GM18511 (cell line): ENCODE results near the gene GPD1.

Source experiments
- ATAC-seq: cut with Tn5 transposase; IDR thresholded peaks from one replicate; pipeline ENCODE4 v1.9.1; 2021; ENCODE audit warnings: mild to moderate bottlenecking, moderate library complexity; ENCODE audit not compliant: unreplicated experiment

GPD1 gene

GRCh38 chr12:50103767-50104321 is at the start of gene GPD1:
GPD1 (plus strand) TSS chr12:50104008; CDS start chr12:50104051, 43 bp downstream.
- ATAC-seq: no peak

DNA sequence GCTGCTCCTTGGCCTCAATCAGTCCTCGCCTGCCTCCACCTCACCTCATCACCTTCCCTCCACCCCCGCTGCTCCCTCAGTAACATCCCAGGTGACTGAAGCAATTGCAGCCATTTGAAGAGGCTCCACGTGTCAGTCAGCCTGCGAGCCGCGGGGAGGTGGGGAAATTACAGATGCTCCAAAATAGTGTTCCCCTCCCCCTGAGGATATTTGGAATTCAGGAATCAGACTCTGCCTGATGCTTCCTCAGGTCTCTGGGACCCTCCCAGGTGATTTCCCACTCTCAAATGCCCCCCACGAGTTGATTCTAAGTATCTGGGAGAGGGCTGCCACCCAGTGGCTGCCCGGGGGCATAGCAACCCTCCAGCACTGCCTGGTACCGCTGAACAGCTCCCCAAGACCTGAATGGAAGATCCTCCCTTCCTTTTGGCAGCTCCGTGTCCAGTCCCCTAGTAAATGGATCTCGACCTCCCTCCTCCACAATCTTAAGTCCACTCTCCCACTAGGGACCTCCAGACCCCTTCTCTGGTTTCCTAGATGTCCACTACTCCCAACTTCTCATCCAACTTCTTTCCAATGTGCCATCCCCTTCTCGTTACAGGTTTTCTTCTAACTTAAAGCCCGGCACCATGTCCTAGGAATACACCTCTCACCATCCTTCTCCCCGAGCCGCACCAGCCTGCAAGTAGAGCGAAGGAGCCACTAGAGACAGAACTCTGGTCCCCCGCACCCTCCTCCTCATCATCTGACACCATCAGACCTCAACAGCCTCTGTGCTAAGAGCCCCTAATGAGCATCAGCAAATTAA is 47.8 kb upstream of the GPD1 start:
- no peak for ATAC-seq

DNA sequence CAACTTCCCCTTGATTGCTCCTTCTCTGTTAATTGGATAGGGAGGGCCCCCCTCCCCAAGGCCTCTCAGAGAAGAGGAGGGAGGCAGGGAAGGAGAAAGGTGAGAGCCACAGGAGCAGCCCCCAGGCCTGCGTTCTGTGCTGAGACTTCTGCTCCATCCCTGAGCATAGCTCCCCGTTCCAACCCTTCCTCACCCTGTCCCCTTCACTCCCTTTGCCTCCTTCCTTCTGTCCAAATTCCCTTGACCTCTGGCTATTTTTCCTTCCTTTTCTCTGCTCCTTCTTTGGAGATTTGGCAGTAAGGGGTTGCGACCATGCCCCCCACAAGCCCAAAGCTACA is 47.2 kb upstream of the GPD1 start:
- ATAC-seq: no peak

- no peak for ATAC-seq
Measured at GRCh38 chr12:50057000-50057841, 46.6 kb upstream of the GPD1 start, which contains the start of gene ASIC1. ASIC1 (plus strand) TSS chr12:50057596; CDS start chr12:50058767, 1,171 bp downstream.

DNA sequence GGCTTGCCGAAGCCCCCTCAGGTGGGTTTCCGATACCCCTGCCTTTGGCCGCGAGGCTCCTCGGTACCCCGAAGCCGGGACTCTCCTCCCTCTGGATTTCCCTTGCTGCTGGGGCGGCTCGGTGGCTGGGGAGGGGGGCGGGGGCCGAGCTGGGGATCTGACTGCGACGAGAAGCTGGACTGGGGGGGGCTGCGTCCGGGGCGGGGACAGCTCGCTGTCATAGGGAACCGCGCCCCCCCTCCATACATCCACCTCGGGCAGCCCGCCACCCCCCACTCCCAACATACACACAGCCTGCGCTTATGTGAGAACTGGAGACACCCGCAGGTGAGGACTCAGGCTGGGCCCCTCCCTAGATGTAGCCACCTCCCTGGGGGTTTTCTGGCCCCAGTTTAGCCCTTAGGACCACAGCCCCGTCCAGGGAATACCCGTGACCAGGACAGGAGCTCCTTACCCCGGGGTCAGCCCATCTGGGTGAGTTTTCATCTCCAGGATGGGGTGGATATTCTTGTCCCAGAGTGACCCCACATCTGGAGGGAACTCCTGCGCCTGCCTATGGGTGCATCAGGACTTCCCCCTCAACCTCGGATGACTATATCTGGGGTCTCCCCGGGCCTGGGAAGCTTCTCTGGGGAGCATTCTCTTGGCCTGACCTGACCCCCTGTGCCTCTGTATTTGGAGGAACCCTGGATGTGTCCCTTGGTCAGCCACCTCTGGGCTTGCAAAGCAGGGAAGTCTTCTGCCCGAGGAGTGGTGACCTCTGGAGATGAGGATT is 45.7 kb upstream of the GPD1 start:
- ATAC-seq: no peak

- no peak for ATAC-seq
Measured at GRCh38 chr12:50058743-50059312, 45.0 kb upstream of the GPD1 start.

GRCh38 chr12:50059440-50060119 is 44.2 kb upstream of the GPD1 start:
- no peak for ATAC-seq

DNA sequence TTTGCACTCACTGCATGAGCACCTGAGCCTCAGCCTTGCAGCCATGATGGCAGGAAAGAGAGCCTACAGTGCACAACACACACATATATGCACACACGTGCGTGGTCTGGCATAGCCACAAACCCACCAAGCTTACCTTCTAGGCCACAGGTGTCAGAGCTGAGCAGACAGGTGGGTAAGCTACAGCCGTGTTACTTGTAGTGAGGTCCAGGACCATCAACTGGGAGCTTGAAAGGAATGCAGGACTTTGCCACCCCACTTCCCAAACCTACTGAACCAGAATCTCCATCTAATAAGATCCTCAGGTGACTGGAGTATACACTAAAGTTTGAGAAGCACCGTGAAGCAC is 43.7 kb upstream of the GPD1 start:
- ATAC-seq: no peak

- no peak for ATAC-seq
Measured at GRCh38 chr12:50061171-50061570, 42.6 kb upstream of the GPD1 start.

DNA sequence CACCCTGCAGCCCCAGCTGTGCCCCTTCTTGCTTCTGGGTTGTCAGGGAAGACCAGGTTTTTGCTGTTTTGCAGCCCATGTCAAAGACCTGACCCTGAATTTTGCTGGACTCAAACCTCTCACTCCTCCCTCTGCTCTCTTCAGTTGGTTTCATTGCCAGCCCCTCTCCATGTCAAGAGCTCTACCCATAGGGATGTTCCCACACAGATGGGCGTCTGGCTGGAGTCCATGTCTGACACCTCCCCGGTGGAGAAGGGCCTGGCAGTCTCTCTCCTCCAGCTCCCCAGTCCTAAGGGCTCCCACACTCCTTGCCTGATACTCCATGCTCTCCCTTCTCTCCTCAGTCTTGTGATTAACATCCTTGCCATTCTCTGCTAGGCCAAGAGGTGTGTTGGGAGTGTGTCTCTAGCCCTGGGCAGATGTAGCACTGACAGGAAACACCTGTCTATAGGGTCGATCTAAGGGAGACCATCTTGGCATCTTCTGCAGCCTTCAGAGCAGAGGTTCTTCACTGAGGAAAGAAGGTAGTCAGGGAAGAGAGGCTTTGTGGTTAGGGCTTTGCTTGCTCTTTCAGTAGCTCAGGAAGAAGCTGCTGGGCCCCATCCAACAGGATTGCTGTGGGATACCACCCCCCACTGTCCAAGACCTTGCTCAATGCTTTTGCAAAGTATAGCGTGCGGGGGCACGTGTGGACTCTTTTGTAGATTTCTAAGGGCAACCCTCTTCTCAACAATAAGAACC is 41.7 kb upstream of the GPD1 start:
- ATAC-seq: no peak

- no peak for ATAC-seq
Measured at GRCh38 chr12:50062728-50063460, 40.9 kb upstream of the GPD1 start.

GRCh38 chr12:50065726-50066310 is 38.0 kb upstream of the GPD1 start:
- no peak for ATAC-seq

GRCh38 chr12:50066402-50066801 is 37.4 kb upstream of the GPD1 start:
- ATAC-seq: no peak

DNA sequence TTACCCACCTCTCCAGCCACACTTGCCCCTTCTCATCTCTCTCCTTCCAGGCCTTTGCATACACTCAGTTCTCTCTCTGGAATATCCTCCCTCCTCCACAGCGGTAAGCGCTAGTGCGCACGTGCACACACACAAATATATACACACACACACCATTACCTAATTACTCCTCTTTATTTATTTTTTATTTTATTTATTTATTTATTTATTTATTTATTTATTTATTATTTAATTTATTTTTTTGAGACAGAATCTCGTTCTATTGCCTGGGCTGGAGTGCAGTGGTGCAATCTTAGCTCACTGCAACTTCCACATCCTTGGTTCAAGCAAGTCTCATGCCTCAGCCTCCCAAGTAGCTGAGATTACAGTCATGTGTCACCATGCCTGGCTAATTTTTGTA is 34.7 kb upstream of the GPD1 start:
- ATAC-seq: no peak

- ATAC-seq: no peak
Measured at GRCh38 chr12:50069539-50069938, 34.3 kb upstream of the GPD1 start.

DNA sequence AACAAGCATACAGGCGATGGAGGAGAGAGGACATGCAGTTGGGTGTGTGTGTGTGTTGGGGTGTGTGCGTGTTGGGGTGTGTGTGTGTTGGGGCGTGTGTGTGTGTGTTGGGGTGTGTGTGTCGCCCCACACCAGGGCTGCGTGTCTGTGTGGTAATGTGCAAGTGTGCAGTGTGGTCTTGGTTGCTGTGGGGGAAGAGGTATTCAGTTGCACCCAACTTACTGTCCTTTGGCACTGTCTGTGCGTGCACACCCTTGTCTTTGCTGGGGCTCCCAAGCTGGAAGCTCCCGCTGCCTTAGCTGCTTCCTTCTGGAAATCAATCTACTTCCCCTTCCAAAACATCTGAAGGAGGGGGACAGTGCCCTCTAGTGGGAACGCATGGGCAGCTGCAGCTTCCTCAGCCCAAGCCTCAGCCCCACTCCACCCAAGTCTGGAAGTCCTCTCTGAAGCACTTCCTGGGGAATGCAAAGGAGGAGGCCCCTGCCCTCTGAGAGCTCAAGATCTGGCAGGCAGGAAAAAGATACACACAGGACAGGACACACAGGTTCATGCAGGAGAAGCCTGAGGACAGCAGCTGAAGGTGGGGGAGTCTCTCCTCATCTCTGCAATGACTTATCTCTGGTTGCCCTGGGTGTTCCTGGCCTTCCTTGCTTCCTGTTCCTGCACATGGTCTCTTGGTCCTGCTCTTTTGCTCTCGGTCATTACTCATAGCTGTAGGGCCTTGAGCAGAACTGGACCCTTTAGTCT is 33.3 kb upstream of the GPD1 start:
- no peak for ATAC-seq

DNA sequence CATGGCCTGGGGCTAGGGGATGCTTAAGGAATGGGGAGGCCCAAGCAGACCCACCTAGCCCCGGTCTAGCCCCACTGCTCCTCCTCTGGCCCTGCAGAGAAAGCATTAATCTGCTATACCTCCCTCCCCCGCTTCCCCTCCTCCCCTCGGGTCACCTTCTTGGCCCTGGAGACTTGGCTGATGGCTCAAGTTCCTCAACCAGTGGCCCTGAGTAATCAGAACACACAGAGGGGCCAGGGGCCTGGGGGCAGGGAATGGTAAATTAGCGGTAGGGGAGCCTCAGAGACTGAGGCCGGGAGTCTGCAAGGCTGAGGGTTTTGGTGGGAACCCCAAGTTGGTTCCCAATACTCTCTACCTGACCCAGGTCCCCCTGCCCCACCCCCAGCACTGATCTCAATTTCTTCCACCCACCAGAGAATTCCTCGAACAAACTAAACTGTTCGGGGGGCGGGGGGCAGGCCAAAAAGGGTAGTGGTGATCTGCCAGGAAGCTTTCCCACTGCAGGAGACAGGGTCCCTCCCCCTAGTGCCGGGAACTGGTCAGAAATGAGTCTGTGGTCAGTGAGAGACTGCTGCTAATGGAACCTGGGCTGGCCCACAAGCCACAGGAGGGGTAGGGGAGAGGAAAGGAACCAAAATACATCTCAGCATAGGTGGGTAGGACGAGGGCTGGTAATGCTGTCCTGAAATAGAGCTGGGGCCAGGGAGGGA is 31.5 kb upstream of the GPD1 start:
- no peak for ATAC-seq
